ENCODE data around the gene PDZD8. TPM values are rescaled to one million over a fixed set of nuclear protein-coding genes. Genes with fewer than 3 reads are reported as not detected.
"Not testable (repeated sequence)": the region's sequence is repeated elsewhere in the genome, so short reads cannot be mapped to it uniquely, and the experiment has no call there.

The PDZD8 gene
- total RNA-seq, 1 donor from 2014 or later, result 31.7 TPM

DNA sequence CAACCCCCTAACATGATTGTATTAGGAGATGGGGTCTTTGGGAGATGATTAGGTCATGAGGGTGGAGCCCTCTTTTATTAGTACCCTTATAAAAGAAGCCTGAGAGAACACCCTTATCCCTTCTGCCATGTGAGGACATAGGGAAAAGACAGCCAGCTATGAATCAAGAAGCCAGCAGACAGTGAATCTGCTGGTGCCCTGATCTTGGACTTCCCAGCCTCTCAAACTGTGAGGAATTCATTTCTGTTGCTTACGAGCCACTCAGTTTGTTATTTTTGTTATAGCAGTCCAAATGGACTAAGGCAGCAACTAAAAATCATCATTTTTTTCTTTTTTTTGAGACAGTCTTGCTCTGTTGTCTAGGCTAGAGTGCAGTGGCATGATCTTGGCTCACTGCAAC lies 74.6 kb downstream of the PDZD8 start:
- Mint-ChIP-seq H3K4me1 (ENCODE audit: unreplicated experiment) (no peaks in the 10 kb centered on the region), H3K36me3 (peaks cover 30% of the 10 kb centered on the region), H3K9me3 (peaks cover 21% of the 10 kb centered on the region), H3K27me3 (no peaks in the 10 kb centered on the region), H3K4me3 (no peak overlapping the region), H3K27ac (no peak overlapping the region)
- DNase-seq (ENCODE audit: extremely low spot score, unreplicated experiment), result no peak
- TF ChIP-seq, protein P1, sequence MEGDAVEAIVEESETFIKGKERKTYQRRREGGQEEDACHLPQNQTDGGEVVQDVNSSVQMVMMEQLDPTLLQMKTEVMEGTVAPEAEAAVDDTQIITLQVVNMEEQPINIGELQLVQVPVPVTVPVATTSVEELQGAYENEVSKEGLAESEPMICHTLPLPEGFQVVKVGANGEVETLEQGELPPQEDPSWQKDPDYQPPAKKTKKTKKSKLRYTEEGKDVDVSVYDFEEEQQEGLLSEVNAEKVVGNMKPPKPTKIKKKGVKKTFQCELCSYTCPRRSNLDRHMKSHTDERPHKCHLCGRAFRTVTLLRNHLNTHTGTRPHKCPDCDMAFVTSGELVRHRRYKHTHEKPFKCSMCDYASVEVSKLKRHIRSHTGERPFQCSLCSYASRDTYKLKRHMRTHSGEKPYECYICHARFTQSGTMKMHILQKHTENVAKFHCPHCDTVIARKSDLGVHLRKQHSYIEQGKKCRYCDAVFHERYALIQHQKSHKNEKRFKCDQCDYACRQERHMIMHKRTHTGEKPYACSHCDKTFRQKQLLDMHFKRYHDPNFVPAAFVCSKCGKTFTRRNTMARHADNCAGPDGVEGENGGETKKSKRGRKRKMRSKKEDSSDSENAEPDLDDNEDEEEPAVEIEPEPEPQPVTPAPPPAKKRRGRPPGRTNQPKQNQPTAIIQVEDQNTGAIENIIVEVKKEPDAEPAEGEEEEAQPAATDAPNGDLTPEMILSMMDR (conservative IDR thresholded peaks at IDR 0.05), result no peak

DNA sequence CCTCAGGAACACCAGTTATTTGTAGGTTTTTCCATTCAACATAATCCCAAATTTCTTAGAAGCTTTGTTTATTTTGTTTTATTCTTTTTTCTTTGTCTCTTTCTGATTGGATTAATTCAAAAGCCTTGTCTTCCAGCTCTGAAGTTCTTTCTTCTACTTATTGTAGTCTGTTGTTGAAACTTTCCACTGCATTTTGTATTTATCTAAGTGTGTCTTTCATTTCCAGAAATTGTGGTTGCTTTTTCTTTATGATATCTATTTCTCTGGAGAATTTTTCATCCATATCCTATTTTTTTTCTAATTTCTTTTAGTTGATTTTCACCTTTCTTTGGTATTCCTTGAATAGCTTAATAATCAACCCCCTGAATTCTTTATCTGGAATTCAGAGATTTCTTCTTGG lies 75.8 kb downstream of the PDZD8 start:
- Mint-ChIP-seq H3K27ac (no peak overlapping the region), H3K4me3 (no peak overlapping the region), H3K27me3 (no peaks in the 10 kb centered on the region), H3K9me3 (peaks cover 21% of the 10 kb centered on the region), H3K4me1 (ENCODE audit: unreplicated experiment) (no peaks in the 10 kb centered on the region), H3K36me3 (peaks cover 29% of the 10 kb centered on the region)
- TF ChIP-seq, protein P1 (conservative IDR thresholded peaks at IDR 0.05), result no peak
- DNase-seq (ENCODE audit: extremely low spot score, unreplicated experiment), result no peak

DNA sequence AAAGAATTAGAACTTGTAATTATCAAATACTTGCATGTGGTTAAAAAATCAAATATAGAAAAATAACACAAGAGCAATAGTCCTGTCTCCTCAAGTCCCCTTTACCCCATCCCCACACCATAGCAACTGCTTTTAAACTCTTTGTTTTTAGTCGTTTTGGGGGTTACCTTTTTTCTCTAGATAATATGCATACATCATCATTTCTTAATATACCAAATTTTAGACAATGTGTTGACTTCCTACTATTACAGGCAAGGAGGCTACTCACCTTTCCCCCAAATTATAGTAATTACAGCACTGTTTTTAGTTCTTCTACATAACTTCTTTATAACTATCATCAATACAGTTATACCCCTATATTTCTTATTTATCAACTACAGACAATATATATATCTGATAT lies 77.0 kb downstream of the PDZD8 start:
- H3K36me3 Mint-ChIP-seq, result peaks cover 24% of the 10 kb centered on the region
- no peak for DNase-seq (ENCODE audit: extremely low spot score, unreplicated experiment)
- TF ChIP-seq, protein P1 (conservative IDR thresholded peaks at IDR 0.05), result no peak
- H3K9me3 Mint-ChIP-seq, result peaks cover 20% of the 10 kb centered on the region
- H3K4me1 Mint-ChIP-seq (ENCODE audit: unreplicated experiment), result no peaks in the 10 kb centered on the region
- no peaks in the 10 kb centered on the region for H3K27me3 Mint-ChIP-seq
- H3K27ac Mint-ChIP-seq, result no peak overlapping the region
- no peak overlapping the region for H3K4me3 Mint-ChIP-seq

DNA sequence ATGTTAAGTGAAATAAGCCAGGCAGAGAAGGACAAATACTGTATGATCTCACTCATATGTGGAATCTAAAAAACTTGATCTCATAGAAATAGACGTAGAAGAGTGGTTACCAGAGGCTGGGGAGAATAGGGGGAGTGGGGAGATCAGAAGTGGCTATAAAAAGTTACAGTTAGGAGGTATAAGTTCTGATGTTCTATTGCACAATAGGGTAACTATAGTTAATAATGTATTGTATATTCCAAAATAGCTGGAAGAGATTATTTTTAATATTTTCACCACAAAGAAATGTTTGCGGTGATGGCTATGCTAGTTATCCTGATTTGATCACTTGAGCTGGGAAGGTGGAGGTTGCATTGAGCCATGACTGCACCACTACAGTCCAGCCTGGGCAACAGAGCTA lies 80.5 kb downstream of the PDZD8 start:
- peaks cover 15% of the 10 kb centered on the region for H3K36me3 Mint-ChIP-seq
- no peak for DNase-seq (ENCODE audit: extremely low spot score, unreplicated experiment)
- no peaks in the 10 kb centered on the region for H3K27me3 Mint-ChIP-seq
- H3K27ac Mint-ChIP-seq, result no peak overlapping the region
- H3K4me1 Mint-ChIP-seq (ENCODE audit: unreplicated experiment), result no peaks in the 10 kb centered on the region
- TF ChIP-seq, protein P1 (conservative IDR thresholded peaks at IDR 0.05), result no peak
- no peak overlapping the region for H3K4me3 Mint-ChIP-seq
- peaks cover 5% of the 10 kb centered on the region for H3K9me3 Mint-ChIP-seq

DNA sequence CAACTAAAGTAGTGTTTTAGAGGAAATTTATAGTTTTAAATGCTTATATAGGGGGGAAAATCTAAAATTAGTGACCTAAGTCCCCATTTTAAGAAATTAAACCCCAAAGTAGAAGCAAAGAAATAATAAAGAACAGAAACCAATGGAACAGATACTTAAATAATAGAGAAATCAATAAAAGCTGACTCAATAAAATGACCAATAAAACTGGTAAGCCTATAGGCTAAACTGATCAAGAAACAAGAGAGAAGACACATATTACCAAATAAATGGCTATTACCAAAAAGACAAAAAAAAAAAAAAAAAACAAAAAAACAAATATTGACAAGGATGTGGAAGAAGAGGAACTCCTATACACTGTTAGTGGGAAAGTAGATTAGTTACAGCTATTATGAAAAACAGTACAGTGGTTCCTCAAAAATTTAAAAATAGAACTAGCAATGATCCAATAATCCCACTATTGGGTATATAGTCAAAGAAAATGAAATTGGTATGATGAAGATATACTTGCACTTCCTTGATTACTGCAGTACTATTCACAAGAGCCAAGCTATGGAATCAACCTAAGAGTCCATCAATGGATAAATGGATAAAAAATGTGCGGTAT lies 81.1 kb downstream of the PDZD8 start:
- no peaks in the 10 kb centered on the region for H3K9me3 Mint-ChIP-seq
- H3K27ac Mint-ChIP-seq, result no peak overlapping the region
- no peaks in the 10 kb centered on the region for H3K27me3 Mint-ChIP-seq
- TF ChIP-seq, protein P1 (conservative IDR thresholded peaks at IDR 0.05), result no peak
- peaks cover 13% of the 10 kb centered on the region for H3K36me3 Mint-ChIP-seq
- no peaks in the 10 kb centered on the region for H3K4me1 Mint-ChIP-seq (ENCODE audit: unreplicated experiment)
- H3K4me3 Mint-ChIP-seq, result no peak overlapping the region
- DNase-seq (ENCODE audit: extremely low spot score, unreplicated experiment), result no peak

DNA sequence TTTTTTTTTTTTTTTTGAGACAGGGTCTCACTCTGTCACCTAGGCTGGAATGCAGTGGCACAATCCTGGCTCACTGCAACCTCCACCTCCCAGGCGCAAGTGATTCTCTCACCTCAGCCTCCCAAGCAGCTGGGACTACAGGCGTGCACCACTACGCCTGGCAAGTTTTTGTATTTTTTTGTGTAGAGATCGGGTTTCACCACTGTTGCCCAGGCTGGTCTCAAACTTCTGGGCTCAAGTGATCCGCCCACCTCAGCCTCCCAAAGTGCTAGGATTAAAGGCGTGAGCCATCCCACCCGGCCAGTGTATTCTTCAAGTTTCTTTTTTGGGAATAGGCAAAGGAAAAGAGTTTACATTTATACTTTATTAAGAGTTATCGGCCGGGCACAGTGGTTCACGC lies 84.4 kb downstream of the PDZD8 start:
- H3K27me3 Mint-ChIP-seq; H3K4me3 Mint-ChIP-seq; H3K27ac Mint-ChIP-seq; DNase-seq (ENCODE audit: extremely low spot score, unreplicated experiment); H3K9me3 Mint-ChIP-seq; H3K4me1 Mint-ChIP-seq (ENCODE audit: unreplicated experiment): not testable (repeated sequence)
- peaks cover 11% of the 10 kb centered on the region for H3K36me3 Mint-ChIP-seq
